HG02759 (cell line): ENCODE measurements around the gene TMEM200C.
"Not testable (repeated sequence)": the region's sequence is repeated elsewhere in the genome, so short reads cannot be mapped to it uniquely, and the experiment has no call there.

Source experiments
- ATAC-seq: cut with Tn5 transposase; IDR thresholded peaks from one replicate; pipeline ENCODE4 v1.9.1; 2021; ENCODE audit warnings: mild to moderate bottlenecking, moderate library complexity; ENCODE audit not compliant: unreplicated experiment

TMEM200C gene

DNA sequence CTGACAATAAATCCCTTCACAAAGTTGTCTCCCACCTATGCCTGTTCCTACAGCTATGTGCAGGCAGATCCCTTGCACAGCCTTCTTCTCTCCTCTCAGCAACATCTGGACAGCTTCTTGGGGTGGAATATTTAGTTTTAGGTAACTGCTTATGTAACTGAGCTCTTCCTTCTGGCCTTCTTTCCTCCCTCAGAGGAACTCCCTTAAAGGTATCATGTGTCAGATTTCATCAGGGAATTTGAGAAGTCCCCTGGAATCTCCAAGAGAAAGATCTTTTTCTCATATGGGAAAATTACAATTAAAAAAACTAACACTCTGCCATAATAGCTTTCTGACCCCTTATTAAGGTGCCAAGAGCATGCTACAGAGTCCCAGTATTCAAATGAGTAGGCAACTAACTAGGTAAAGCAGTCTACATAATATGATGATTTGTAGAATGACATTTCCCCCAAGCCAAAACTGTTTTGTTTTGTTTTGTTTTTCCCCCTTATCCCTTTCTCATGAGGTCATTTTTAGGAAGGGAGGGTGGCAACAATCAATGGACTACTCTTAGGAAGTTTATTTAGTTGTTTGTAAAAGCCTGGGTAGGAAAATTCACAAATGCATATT lies 2.4 kb downstream of the TMEM200C start:
- no peak for ATAC-seq

DNA sequence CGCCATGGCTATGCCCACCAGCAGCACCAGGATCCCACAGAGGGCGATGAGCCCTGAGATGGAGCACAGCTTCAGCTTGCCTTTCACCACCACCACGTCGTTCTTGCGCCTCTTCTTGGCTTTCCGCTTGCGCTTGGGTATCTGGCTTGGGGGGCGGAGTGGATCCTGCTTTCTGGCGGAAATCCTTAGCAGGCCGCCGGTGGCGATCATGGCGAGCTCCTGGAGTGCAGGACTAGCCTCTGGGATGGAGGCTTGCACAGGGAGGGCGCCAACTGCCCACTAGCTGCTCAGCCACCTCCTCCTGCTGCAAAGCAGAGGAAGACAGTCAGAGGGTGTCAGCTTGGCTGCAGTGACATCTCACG lies 3.5 kb downstream of the TMEM200C start:
- ATAC-seq, result no peak

GRCh38 chr18:5891184-5891853 lies 4.0 kb downstream of the TMEM200C start:
- peak; percentile 7 for ATAC-seq

- peak; percentile 91 for ATAC-seq
Measured at GRCh38 chr18:5890331-5891183, 4.8 kb downstream of the TMEM200C start.

DNA sequence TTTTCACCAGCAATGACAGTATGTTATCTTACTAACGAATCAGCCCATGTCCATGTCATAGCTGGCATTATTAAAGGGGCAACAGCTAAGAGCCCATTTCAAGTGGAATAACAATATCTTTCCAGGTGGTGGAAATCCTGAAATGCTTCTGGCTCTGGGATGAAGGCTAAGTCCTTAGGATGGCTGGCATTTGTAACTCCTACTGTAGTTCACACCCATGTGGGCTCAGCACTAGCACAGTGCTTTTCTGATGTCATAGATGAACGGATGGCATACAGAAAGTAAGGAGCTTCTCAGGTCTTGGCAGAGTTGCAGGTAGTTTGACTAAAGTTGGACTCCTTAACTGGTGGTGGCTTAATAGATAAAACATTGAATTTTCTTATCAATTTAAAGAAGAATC lies 10.0 kb downstream of the TMEM200C start:
- ATAC-seq, result no peak

DNA sequence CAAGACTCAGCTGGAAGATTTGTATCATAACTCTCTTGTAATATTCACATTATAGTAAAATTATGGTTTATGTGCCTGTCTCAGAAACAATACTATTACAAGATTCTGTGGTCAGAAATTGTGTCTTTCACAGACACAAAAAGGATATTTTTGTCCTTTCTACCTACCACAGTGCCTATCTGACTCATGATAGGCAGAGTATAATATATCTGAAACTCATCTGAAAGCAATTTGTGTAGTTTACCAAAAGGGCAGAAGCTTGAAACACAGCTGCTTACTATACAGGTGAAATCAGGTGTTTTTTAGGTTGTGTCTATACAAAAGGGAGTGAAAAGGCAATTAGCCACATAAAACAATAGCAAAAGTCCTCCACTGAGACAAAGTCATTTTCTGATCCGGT lies 10.9 kb downstream of the TMEM200C start:
- ATAC-seq, result peak; percentile 78

DNA sequence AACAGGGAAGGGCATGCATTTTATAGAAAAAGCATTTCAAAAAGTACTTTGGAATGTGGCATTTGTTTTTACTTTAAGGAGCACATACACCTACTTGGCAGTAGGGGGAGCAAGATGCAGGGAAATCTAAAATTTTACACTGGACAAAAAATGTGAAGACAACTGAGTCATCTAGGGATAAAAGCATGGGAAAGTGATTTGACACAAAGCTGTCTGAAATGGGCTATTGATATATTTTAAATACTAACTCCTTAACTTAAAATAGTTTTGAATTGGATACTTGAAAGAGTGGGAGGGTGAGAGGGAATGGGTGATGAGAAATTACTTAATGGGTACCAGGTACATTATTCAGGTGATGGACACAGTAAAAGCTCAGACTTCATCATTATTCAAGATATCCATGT lies 15.8 kb downstream of the TMEM200C start:
- ATAC-seq, result no peak

- no peak for ATAC-seq
Measured at GRCh38 chr18:5876891-5877290, 18.4 kb downstream of the TMEM200C start.

DNA sequence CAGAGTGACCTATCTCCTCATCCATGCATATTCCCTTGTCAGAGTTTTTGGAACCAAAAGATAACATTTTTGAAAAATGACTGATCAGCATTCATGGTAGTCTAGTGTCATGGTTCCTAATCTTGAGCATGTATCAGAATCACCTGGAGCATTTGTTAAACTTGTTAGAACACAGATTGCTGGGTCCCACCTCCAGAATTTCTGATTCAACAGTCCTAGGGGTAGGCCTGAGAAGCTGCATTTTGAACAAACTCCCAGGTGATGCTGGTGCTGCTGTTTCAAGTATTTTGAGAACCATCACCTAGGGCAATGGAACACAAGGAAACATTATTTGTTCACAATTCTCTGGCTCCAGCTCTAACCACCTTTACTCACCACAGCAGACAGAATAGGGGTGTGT lies 21.0 kb downstream of the TMEM200C start:
- ATAC-seq, result no peak

DNA sequence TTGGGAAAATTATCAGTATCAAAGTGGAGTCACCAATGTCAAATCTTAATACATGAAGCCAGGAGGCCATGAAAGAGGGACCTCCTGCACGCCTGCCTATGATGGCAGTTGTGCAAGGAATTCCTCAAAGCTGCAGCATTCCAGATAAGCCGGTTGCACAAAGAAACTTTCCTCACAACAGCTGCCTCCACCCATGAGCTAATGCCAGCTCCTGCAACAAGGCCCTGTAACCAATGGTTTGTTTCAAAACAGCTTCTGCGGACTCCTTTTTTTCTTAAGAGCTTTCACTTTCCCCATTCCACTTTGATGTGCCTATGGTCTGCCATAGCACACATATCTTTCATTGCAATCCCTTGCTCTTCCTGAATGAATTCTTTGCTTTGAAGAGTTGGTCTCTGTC lies 22.4 kb downstream of the TMEM200C start:
- no peak for ATAC-seq

GRCh38 chr18:5871426-5871825 lies 23.9 kb downstream of the TMEM200C start:
- no peak for ATAC-seq

DNA sequence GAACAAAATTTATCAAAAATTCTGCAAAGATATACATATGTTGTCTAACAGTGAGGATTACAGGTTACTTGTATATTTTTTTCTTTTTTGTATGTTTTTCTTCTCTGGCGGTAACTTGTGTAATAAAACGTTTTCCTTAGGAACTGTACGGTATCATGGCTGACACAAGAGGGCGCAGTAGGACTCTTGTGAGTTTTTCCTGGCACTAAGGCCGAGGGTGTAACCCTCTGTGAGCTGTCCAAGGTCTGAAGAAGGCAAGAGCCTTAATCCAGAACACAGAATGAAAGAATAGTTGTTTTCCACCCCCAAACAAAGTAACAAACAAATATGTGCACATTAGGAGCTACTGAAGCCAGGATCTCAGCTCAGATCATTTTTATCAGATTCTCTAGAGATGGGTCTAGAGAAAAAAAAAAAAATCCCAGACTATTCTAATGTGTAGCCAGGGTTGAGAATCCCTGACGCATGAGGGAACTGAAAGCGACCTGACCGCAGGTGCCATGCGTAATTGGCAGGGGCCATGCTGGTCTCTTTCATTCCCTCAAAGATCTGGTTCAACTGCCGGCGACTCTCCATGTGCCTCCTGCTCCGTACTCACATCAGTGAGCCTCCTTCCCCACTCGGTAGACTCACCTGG lies 27.0 kb downstream of the TMEM200C start:
- ATAC-seq, result peak; percentile 94

DNA sequence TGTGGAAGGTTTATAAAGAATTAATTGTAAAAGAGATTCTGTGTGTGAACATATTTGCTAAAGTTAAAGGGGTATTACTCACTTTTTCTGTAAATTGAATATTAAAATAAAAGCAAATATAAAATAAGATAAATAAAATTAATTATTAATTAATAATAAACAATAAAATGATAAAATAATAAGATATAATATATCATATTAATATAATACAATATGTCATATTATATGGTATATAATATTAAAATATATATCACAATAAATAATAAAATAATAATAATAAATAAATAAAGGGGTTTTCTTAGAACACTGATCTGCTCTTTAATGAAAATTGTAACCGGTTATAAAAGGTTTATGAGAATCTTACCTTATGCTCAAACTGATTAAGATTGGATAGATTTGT lies 29.8 kb downstream of the TMEM200C start:
- no peak for ATAC-seq

DNA sequence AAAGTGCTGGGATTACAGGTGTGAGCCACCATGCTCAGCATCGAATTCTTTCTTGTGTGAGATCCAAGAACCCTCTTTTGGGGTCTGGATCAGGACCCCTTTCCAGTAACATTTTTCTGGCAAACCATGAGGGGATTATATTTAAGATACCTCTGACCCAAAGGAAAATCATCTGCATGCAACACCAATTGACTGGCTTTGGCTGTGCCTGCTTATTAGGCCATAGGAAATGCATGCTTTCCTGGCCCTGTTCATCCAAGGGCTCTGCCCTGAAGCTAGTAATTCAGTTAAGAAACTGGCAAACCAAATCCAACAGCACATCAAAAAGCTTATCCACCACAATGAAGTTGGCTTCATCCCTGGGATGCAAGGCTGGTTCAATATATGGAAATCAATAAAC lies 33.2 kb downstream of the TMEM200C start:
- ATAC-seq, result not testable (repeated sequence)

DNA sequence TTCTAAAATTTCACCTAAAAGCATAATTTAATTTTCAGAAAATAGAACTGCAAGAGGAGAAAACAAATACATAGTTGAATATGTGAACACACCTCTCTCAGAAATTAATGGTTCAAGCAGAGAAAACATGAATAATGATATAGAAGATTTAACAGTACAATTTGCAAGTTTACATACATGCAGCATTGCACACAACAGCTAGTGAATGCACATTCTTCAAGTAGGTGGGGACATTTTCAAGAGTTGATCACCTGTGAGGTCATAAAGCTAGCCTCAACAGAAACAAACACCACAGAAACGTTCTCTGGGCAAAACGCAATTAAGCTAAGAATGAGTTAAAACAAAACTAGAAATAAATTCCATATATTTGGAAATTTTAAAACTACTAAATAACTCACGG lies 38.1 kb downstream of the TMEM200C start:
- ATAC-seq, result no peak

- ATAC-seq, result no peak
Measured at GRCh38 chr18:5853253-5853652, 42.1 kb downstream of the TMEM200C start.

DNA sequence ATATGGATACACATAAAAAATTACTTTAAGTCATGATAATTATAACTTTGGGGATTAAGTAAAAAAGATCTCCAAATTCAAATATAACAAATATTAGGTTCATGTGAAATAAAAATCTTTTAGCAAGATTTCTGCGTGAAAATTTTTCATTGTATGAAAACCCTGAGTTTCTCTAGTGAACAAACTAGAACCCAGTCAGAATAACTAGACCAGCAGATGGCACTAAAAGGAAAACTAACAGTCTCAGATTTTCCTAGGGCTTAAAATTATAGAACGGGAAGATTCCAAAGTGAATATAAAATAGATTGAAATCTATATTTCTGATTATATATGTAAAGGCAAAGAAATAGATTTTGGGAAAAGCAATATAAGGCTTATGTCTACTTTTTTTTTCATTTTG lies 43.3 kb downstream of the TMEM200C start:
- no peak for ATAC-seq

DNA sequence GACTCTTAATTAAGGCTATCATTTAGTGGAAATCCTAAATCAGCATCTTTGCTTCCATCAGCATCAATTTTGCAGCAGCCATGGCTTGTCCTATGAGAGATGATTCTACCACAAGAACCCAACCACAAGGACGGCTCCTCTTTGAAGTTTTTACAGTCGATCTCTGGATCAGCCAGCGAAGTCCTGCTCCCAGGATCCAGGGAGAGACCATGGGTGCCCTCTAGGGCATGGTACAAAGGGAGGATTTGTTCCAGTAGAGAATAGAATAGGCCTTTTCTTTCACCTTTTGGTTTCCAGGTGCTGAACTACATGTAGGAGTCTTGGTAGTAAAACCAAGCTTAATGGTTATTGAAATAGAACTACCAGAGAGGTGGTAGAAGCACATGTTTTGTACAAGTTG lies 52.7 kb downstream of the TMEM200C start:
- no peak for ATAC-seq

GRCh38 chr18:5841518-5841917 lies 53.8 kb downstream of the TMEM200C start:
- ATAC-seq, result no peak

- ATAC-seq, result no peak
Measured at GRCh38 chr18:5840547-5840946, 54.8 kb downstream of the TMEM200C start.

GRCh38 chr18:5840025-5840424 lies 55.3 kb downstream of the TMEM200C start:
- ATAC-seq, result no peak

GRCh38 chr18:5839102-5839501 lies 56.2 kb downstream of the TMEM200C start:
- no peak for ATAC-seq
